ENCODE data around the gene CELF4.

The CELF4 gene

DNA sequence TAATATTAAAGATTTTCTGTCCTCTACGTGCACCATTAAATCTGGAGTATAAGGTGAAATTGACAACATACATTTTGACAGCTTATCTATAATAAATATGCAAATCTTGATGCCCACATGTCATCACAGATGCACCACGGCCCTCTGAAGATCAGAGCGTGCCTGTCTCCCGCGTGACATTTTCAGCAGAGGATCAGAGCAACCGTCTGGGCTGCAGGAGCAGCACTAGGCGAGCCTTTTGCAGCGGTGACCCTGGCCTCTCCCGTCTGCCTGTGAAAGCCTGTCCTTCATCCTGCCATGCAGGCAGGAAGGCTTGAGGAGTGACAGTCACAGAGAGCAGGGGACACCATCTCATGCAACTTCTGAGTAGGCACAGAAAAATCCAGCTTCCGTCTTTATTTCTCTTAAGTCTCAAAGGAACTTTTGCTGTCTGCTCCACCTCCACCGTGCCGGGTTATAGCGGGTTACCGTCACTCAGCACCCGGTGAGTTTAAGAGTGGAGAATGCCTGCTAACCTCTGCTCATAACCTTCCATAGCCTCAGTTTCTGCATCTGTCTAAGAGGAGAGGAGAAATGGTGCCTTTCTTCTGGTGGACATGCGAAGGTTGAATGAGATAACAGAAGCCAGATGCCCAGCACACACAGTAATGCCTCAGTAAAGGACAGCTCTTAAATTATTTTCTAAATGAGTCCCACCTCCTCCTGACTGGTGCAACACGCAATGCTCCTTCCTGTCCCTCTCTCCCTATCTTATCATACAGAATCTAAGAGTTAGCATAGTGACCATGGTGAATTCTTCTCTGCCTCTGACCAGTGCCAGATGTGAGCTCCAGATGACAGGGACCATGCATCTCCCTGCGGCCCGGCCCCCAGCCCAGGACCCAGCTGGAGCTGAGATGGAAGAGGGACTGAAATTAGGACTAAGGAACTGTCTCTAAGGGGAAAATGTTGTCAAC is 43.8 kb downstream of the CELF4 start:
- DNase-seq = no peak

DNA sequence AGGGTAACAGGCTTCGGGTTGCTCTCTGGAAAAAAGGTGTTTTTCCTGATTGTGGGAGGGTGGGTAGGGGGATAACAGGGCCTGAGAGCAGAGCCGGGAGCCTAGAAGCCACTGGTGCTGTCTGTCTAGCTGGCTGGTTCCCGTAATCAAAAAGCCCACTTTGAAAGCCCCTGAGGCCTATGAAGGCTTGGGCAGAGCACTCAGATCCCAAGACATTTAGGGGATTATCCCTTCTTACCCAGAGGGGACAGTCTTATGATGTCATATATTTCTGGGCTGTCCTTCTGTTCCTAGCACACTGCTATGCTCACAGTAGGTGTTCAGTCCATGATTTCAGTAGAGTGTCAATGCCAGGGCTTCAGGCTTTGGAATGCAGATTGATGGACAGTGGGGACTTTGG is 45.1 kb downstream of the CELF4 start:
- DNase-seq = no peak

DNA sequence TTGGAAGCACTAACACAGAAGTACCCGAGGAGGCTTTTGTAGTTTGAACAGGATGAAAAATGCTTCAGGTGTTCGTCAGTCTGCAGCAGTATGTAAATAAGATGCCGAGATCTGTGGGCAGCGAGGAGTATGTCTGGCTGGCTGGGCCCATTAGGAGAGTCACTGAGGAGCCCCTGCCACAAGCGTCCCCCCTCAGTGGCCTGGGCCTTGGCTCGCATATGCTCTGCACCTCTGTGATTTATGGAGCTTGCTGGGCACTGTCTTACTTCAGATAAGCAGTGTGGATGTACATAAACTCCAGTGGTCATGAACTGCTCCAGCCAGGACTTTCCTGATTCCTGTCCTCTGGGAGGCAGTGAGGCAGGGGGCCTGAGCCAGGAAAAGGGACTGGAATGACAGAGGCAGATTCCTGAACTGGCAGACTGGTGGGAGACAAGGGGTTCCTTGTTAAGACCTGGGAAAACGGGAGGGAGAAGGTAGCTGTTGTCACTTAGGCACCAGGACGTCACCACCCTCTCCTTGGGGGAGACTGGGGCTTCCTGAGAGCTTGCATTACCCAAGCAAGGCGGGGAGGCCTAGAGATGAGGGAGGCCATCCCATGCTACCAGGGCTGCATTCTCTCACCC is 46.0 kb downstream of the CELF4 start:
- DNase-seq = no peak

DNA sequence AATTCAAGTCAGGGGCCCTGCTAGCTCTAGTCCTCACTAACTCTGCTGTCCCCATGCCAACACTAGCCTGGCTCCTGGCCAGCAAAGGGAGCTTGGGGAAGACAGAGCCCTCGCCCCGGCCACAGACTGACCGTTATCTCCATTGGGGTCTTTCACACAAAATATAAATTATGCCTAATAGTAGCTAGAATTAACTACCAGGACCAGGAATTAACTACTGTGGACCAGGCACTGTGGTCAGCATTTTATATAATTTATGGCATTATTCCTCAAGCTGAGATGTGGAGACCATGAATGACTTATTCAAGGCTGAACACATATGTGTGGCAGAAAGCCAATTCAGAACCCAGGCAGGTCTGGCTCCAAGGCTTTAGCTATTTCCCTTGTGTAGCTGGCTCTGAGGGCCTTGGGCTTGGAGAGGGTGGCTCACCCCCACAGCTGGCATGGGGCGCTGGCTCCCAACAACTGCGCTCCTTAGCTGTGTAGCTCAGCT is 49.2 kb downstream of the CELF4 start:
- no peak for DNase-seq

DNA sequence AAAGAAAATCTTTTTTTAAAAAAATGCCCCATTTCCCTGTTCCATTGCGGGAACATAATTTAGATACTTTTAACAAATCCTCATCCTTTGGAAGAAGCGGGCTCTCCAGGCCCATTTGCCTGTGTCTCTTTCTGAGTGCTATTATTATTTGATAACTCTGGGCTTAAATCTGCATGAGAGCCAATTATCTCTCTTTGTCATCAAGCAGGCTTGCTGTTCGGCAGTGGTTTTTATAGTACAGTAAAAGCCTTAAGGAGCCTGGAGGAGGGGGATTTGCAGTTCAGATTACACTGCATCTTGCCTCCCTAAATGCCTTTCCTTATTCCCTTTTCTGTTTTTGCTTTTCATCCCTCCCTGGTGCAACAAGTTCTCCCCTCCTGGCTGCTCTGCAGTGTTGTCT is 50.6 kb downstream of the CELF4 start:
- no peak for DNase-seq

DNA sequence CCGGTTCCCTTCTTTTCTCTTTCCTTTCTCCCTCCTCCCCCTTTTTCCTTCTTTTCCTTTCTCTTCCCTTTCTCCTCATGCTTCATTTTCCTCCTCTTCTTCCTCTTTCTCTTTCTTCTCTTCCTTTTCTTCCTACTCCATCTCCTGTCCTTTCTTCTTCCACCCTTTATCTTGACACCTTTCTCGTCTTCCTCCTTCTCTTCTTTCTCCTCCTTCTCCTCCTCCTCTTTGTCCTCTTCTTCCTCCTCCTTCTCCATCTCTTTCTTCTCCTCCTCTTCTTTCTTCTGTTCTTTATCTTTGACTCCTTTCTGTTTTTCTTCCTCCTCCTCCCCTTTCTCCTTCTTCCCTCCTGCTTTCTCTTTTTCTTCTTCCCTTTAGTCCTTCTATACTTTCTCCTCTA is 53.2 kb downstream of the CELF4 start:
- DNase-seq = no peak

DNA sequence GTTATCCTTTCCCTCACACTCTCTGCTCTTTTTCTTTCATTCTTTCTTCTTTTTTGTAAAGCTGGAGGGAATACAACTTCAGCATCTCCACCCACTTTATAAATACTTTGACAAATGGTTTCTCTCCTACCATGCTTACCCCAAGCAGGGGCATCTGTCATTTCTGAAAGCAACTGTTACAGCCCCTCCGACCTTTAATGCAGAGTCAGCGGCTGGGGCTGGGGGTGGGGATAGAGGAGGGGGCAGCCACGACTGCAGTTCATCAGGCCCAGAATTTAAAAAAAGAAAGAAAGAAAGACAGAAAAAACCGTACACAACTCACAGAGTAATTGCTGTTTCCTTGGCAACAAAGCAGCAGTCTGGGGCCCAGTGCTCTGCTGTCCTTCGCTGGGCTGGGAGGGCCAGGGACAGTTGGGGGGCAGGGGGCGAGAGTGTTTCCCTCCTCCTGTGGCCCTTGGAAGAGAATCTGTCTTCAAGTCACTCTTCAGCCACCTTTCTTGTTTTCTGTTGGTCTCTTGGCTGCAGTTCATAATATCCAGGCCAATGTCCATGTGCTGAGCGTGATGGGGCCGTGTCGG is 53.8 kb downstream of the CELF4 start:
- DNase-seq = no peak

DNA sequence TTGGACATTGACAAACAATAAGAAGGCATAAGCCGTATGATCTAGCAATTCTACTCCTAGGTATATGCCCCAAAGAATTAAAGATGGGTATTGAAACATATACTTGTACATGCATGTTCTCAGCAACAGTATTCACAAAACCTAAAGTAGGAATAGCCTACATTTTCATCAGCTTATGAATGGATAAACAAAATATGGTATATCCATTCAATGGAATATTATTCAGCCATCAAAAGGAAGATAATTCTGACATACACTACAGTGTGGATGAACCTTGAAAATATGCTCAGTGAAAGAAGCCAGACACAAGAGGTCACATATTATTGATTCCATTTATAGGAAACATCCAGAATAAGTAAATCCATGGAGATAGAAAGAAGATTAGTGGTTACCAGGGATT is 56.0 kb downstream of the CELF4 start:
- no peak for DNase-seq

DNA sequence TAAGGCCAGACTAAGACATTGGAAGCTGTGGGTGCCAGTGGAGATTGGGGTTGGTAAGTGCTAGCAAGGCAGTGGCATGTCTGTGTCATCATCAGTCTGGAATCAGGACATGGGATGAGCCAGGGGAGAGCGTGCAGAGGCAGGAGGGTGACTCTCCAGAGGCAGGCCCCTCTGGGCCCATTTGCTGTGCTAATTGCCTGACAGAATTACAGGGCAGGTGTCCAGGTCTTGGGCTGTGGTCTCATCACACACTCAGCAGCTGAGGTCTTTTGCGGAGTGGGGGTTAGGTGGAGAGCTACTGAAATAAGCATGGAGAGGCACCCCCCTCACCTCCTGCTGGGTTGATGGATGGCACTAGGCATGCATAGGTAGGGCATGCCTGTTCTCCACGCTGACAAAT is 57.4 kb downstream of the CELF4 start:
- no peak for DNase-seq

DNA sequence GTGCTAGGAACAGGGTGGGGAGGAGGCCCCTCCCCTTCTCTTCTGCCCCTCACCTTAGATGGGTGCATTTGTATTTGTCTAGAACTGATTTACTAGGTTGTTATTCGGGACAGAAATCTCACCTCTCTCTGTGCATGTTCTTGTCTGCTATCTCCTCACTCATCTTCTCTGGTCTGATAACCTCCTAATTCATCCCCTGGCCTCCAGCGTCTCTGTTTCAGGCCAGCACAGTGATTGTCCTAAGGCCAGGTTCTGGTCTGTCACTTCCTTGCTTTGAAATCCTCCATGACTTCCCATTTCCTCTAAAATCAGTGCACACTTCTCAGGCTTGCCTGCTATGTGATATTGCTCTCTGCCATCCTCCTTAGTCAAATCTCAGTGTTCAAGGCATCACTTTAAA is 58.4 kb downstream of the CELF4 start:
- DNase-seq = no peak

DNA sequence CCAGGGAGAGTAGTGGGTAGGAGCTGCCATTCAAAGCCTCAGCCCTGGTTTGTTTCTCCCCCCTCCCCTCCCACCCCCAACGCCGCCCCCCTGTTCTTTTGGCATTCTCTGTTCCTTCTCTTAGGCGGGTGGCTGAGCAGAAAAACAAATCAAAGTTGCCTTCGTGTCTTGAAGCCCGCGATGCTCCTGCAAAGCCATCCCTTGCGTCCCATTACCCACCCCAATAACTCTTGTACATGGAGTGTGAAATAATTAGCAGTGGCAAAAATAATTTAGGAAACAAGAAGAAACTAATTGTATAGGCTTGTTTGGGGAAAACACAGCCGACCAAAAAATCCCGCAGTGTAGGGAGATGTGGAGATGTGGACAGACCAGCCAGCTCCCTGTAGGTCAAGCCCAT is 59.6 kb downstream of the CELF4 start:
- no peak for DNase-seq

DNA sequence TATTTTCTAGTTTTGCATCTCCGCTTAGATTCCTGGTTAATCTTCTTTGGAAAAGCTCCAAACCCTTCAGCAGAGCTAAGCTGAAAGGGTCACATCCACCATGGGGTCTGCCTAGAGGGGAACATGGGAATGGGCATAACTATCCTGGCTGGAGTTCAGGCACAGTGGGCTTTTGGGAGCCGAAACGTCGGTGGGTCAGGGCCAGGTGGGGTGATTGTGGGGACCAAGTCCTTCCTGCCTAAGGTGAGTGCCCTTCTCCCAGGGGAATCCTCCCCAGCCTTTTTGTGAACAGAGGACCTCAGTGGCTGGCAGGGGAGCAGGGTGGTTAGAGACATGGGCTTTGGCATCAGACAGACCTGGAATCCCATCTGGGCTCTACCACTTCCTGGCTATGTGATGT is 60.3 kb downstream of the CELF4 start:
- no peak for DNase-seq

DNA sequence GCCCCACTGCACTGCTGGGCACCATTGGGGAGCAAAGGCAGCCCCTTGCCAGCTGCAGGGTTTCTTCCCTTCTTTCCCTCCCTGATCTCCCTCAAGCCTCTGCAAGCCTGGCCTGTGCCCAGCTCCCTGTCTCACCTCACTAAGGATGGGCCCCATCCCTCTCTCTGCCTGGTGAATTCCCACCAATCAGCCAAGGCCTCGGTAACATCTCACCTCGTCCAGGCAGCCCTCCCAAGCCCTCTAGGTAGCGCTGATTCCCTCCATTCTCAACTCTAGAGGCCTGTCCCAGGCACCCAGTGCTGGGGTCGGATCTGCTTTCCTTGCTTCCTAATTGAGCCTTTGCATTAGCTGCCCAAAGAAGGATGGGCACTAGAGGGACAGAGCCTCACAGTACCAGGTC is 63.0 kb downstream of the CELF4 start:
- no peak for DNase-seq

DNA sequence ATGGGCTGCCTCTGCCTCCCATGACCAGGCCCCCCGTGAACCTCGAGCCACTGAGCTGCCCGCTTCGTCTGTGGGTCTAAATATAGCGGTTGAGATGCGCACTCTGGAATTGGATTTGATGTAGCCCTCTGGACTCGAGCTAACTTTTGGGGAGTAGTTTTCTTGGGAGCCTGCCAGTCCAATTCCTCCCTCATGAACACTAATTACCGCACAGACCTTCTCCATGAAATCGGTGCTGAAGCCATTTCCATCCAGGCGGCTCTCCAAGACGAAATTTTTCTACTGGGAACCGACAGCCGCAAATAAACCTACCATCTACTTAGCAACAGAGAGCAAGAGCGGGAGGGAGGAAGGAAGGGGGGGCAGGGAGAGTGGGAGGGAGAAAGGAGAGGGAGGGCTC is 63.6 kb downstream of the CELF4 start:
- no peak for DNase-seq

DNA sequence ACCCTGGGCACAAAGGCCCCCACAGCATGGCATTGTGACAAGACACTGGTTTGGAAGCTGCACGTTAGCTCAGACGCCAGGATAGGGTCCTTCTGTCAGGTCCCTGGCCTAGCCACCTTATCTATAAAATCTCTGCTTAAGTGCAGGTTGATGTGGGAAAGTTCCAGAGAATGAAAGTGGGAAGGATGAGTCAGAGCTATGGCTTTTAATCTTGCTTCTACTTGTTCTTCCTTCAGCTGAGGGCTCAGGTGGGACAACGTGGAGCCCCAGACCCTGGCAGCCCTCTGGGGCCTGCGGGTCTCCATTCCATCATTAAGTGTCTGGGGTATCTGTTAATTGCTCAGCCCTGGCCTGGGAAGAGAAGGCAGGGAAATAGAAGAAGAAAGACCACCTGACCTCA is 64.5 kb downstream of the CELF4 start:
- DNase-seq = no peak

DNA sequence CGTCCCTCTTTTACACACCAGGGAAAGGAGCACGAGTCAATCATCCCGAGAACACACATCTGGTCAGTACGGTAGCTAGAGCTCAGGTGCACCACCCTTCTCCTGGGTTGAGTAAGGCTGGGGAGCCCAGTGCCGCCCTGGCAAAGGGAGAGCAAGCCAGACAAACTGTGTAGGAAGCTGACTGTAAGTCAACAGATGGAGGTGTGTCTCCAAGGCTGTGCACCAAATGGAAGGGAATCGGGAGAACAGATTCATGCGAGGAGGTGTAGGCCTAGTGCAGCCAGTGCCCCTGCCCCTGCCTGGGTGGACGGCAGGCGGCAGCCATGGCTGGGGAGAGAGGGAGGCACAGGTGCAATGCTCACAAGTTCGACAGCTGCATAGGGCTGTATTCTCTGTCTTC is 65.7 kb downstream of the CELF4 start:
- DNase-seq = no peak

DNA sequence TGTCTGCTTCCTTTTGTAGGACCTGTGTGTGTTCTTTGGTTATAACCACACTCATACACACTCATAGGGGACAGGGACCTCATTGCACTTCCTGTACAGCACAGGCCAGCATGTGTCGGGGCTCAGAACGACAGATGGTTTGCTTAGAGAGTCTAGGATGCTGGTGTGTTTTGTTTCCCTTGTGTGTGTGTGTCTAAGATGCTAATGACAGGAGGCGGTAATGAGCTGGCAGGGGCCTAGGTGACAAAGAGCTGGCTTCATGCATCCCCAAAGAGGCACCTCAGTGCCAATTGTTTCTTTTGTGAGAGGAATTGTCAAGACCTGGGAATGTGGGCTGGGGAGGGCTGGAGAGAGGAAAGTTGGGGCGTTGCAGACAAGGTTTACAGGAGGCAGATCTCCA is 66.6 kb downstream of the CELF4 start:
- no peak for DNase-seq

DNA sequence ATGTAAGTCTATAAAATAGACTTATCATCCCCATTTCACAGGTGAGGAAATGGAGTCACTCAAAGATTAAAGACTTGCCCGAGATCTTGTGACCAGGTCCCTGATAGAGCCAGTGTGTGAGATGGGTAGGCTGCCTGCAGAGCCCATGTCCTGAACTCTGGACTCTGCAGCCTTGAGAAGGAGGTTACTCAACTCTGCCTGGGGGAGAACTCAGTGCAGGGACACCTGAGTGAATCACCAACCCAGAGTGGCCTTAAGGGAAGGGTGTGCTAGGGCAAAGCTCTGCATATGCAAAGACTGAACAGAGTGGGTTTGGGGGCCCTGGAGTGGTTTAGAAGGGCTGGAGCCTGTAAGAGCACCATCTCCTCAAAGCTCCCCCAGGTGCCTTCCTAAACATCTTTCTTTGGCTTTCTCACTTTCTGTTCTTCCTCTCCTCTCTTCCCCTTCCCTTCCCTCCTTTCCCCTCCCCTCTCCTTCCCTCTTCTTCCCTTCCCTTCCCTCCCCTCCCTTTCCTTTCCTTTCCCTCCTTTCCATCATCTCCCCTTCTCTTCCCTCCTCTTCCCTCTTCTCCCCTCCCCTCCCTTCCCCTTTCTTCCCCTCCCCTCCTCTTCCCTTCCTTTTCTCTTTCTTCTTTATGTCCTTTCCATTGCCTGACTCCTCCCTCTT is 67.6 kb downstream of the CELF4 start:
- DNase-seq = no peak

DNA sequence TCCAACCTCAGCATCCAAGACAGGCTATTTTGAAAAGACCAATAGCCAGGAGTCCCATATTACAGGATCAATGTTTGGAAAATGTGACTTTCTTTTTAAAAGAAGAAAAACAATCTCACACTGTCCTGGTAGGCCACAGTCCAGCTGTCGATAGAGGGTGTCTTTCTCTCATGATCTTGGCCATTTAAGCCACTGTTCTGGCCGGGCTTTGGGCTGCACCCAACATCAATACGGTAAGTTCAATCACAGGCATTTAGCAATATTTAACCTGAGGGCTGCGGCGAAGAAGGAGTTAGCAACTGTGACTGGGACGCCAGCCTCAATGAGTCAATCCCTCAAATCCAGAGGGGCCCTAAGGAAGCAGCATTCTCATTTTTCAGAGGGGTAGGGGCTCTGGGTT is 69.0 kb downstream of the CELF4 start:
- DNase-seq = no peak

DNA sequence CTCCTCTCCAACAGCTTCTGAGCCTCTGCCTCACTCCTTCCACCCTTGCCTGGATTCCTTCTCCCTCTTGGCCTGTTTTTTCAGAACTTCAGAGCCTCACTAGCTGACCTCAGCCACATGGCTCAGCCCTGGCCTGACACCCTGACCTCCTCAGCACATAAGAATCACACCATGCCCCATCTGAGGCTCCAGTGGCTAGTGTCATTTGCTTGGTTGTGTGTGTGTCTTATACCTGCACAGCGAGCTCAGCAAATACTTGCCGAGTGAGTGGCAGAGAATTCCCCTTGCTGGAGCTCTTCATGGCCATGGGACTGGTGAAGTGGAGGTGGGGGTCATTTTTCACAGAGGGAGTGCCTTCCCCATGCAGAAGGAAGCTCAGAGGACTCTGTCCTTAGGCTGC is 70.2 kb downstream of the CELF4 start:
- no peak for DNase-seq

DNA sequence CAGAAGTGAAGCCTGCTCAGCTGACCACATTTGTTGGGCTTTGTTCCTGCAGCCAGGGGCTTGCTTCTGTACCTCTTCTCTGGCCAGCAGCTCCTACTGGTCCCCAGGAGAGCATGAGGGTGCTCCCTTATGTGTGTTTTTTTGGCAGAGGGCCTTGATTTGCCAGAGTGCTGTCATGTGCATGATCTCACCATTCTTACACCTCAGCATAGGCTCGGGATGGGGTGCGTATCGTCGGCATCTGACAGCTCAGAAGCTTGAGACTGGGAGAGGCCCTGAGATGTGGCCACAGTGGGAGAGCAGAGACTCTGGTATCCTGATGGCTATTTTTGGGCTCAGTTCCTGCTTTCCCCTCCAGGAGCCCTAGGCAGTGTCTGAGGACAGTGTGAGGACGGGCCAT is 71.2 kb downstream of the CELF4 start:
- no peak for DNase-seq

DNA sequence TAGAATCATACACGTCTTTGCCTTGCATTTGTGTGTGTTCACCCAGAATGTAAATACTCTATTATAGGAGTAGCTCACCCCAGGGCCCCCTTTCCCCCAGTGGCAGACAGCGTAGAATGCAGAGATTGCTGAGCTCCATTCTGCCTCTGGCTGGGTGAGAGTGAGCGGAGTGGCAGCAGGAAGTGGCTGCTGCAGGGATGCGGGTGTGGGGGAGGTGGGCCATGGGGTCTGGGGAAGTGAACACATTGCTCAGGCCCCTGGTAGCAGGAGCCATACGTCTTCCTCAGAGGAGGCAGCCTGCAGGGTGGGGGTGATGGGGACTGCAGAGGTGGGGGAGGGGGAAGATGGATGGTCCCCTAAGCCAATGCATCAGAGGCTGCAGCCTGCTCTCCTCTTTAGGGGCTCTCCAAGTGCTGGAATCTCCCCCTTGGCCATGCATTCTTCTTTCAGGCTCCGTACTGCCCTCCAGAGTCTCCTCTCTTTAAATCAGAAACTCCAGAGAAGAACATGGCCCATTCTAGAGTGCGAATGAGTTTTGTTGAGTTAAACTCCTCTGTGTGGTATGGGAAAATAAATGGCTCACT is 72.2 kb downstream of the CELF4 start:
- DNase-seq = no peak

DNA sequence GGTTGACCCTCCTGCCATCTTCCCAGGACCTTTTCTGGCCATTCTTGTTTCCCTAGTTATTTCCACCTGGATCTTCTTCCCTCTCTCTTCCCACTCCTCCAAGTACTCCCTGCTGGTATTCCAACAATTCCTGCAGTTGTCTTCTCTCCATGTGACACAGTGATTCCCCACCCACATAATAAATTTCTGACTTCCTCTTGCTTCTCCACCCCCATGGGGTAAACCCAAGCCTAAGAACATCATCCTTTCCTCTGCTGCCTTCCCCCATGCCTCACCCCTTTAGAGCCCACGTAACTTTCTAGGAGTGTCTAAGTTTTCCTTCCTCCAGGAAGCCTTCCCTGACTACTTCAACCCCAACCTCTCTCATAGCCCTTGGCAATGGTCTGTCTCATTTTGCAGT is 72.6 kb downstream of the CELF4 start:
- no peak for DNase-seq

Measured in activated naive CD4-positive, alpha-beta T cell treated with anti-CD3 and anti-CD28 coated beads, Interleukin-2, amount 50 U/mL, for 16 hours (primary cell).